CD4-positive, CD25-positive, alpha-beta regulatory T cell (primary cell): ENCODE results near the gene CLEC4F. TPM values are rescaled to one million over a fixed set of nuclear protein-coding genes. Genes with fewer than 3 reads are reported as not detected.

Experiments
- polyA plus RNA-seq, 4 donors: library from polyadenylated mRNA; unstranded; fragments of 300-500 nt; fragmentation: Illumina TruSeq; gene quantifications; one replicate each; pipeline ENCODE4 v1.2.3, GENCODE V29; 2021
- total RNA-seq: library from RNA; stranded (reverse); gene quantifications from one replicate; pipeline ENCODE4 v1.2.3, GENCODE V29; 2022

Gene CLEC4F
- total and polyA plus RNA-seq, 5 donors from 2014 or later, result not detected

Other genes with a start within 250 kb of the CLEC4F start
- 0.67 TPM for gene ADD2, start 52.4 kb downstream of the CLEC4F start, total RNA-seq
- gene ADD2, start 52.4 kb downstream of the CLEC4F start, polyA plus RNA-seq, result under 1 TPM in 1 of 4 donors, not detected in 3; 0.02 TPM
- not detected for gene FIGLA, start 30.0 kb downstream of the CLEC4F start, total RNA-seq
- not detected for gene FIGLA, start 30.0 kb downstream of the CLEC4F start, polyA plus RNA-seq
- gene CD207, start 15.2 kb upstream of the CLEC4F start, total RNA-seq, result not detected
- gene CD207, start 15.2 kb upstream of the CLEC4F start, polyA plus RNA-seq, result not detected
- not detected for gene VAX2, start 80.0 kb upstream of the CLEC4F start, total RNA-seq
- gene VAX2, start 80.0 kb upstream of the CLEC4F start, polyA plus RNA-seq, result not detected
- not detected for gene ATP6V1B1, start 115.3 kb upstream of the CLEC4F start, total RNA-seq
- gene ATP6V1B1, start 115.3 kb upstream of the CLEC4F start, polyA plus RNA-seq, result not detected
- 0.94 TPM for gene ANKRD53, start 158.0 kb upstream of the CLEC4F start, total RNA-seq
- gene ANKRD53, start 158.0 kb upstream of the CLEC4F start, polyA plus RNA-seq, result under 1 TPM in 1 of 4 donors, not detected in 3; 0.09 TPM
- gene TEX261, start 174.3 kb upstream of the CLEC4F start, total RNA-seq, result 37.8 TPM
- gene TEX261, start 174.3 kb upstream of the CLEC4F start, polyA plus RNA-seq, result 10 to 100 TPM; 30.2 to 35.4 (median 32.6) TPM
- gene NAGK, start 248.0 kb upstream of the CLEC4F start, total RNA-seq, result 89.0 TPM
- gene NAGK, start 248.0 kb upstream of the CLEC4F start, polyA plus RNA-seq, result 10 to 100 TPM; 63.8 to 81.3 (median 80.3) TPM